Right lobe of liver (tissue), 4 donors: ENCODE data around the gene ZCCHC17.

ENCODE experiments used
- POLR2A ChIP-seq: fragments of 450-650 bp; IDR thresholded peaks from one replicate; pipeline ENCODE4 v1.6.1; 2017; ENCODE audit warnings: antibody characterized with exemption, mild to moderate bottlenecking
- TF ChIP-seq, protein P1 (sequence below), 4 donors: fragments of 200-600 bp in 3 of 4; fragments of 450-650 bp in 1 of 4; IDR thresholded peaks; one replicate each; pipeline versions ENCODE4 v1.5.1 to v1.8.0; 2016 to 2022; ENCODE audit warnings: antibody characterized with exemption in 4 of 4, mild to moderate bottlenecking in 2 of 4
- donor health status: DM: no; HTN: no; CAD: no.
- donor health status: DM: no; HTN: no; CAD: no.
- donor health status: DM: no; HTN: yes; CAD: no.

DNA sequence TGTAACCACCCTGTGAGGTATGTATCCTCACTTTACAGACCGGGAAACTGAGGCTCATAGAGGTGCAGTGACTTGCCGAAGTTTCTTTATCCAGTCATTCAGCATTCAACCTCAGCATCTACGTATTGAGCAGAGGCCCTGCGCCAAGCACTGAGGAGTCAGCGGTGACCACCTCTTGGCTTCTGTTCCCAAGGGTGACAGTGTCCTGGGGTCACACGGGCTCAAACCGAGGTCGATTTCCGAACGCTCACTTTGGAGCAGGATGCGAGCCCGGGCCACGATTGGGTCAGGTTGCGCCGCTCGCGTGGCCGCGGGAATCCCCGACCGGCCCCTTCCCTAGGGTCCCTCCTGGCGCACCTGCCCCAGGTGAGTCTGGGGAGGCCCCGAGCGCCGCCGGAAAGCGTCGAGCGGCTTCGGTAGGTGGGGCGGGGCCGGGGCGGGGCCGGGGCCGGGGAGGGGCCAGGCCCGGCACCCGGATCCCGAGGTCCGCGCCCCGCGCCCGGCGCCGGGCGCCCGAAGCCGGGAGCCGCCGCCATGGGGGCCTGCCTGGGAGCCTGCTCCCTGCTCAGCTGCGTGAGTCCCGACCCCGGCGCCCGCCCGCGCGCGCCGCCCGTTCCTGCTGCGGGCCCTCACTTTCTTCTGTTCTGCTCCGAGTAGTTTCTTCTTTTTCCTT is 116.0 kb downstream of the ZCCHC17 start, which contains the start of gene SERINC2:
- TF ChIP-seq, protein P1, sequence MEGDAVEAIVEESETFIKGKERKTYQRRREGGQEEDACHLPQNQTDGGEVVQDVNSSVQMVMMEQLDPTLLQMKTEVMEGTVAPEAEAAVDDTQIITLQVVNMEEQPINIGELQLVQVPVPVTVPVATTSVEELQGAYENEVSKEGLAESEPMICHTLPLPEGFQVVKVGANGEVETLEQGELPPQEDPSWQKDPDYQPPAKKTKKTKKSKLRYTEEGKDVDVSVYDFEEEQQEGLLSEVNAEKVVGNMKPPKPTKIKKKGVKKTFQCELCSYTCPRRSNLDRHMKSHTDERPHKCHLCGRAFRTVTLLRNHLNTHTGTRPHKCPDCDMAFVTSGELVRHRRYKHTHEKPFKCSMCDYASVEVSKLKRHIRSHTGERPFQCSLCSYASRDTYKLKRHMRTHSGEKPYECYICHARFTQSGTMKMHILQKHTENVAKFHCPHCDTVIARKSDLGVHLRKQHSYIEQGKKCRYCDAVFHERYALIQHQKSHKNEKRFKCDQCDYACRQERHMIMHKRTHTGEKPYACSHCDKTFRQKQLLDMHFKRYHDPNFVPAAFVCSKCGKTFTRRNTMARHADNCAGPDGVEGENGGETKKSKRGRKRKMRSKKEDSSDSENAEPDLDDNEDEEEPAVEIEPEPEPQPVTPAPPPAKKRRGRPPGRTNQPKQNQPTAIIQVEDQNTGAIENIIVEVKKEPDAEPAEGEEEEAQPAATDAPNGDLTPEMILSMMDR (IDR thresholded peaks at IDR 0.05): no peak
- peak; percentile 64 for TF ChIP-seq POLR2A
